ENCODE data around the gene AQR.

DNA sequence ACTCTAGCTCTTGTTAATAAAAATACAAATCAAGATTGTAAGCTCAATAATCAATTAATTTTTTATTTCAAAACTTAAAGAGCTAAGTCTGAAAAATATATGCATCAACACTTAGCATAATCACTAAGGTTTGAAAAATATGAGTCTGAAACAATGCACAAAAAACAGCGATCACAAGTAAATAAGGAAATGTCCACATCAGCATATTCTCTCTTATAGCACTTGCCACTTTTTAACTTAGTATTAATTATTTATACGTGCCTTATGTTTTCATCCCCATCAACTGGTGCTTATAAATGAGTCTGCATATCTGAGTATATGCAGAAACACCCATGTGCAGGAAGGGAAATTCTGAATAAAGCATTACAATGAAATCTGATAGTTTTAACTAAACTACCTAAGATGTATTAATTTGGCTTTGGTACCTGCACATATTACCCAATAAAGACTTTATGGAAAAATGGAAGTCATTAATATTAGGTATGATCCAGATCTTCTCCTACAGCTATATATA is 28.3 kb downstream of the AQR start:
- TF ChIP-seq ZNF384 (IDR thresholded peaks at IDR 0.05) (no peak), TARDBP (IDR thresholded peaks at IDR 0.05) (no peak), ARNT (IDR thresholded peaks at IDR 0.05) (no peak), BHLHE40 (IDR thresholded peaks at IDR 0.05; ENCODE audit: borderline replicate concordance) (no peak), FOXK2 (IDR thresholded peaks at IDR 0.05) (no peak), NFRKB (IDR thresholded peaks at IDR 0.05) (no peak)
